ENCODE measurements around the gene ANGPTL7. TPM values are rescaled to one million over a fixed set of nuclear protein-coding genes. Genes with fewer than 3 reads are reported as not detected.

Gene ANGPTL7
- total and polyA plus RNA-seq, 7 donors, result 0.51 to 6.4 (median 2.2) TPM; not detected in 1

DNA sequence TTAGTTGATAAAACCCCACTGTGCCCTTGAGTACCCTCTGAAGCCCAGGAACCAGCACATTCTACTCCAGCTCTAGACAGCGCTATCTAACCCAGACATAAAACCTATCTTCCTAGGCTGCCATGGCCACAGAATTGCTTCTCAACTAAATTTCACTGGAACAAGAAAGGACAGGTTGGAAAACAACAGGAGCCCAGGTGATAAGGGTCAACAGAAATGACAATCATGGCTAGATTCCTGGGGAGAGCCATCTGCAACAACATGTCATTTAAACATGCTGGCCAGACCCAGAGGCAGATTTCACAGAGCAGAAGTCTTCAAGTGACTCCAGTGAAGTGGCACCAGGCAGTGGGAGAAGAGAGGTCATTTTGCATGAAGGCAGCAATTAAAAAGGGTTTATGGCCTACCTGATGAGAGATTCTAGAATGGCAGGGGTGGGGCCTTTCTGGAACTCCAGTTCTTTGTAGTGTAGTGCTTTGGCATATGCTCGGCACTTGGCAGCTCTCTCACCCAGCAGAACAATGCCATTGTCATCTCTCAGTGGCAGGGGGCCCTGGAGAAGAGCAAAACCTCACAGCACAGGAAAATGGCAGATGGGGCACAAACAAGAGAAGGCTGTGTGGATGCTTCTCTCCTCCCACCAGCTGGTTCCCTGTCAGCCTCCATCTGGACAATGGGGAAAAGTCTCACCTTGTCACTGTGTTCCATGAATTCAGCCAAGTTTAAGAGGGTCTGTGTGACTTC is 9.9 kb downstream of the ANGPTL7 start:
- no peak for TF ChIP-seq CTCF (IDR thresholded peaks at IDR 0.05)
- no peak for TF ChIP-seq EP300 (IDR thresholded peaks at IDR 0.05)
- no peak for TF ChIP-seq POLR2A (IDR thresholded peaks at IDR 0.05)
- TF ChIP-seq POLR2AphosphoS5 (IDR thresholded peaks at IDR 0.05), result no peak
- WGBS, 2 donors, result 63 to 78% methylated on average over 2 of the region's 2 CpGs
- peaks cover 30 to 98% (median 39%) of the 10 kb centered on the region in 4 donors for H3K36me3 ChIP-seq

GRCh38 chr1:11204396-11205190 is 15.4 kb downstream of the ANGPTL7 start:
- intact Hi-C loops (cut with DNase I), result no loop called here
- H3K36me3 ChIP-seq, result peaks cover 12 to 99% (median 33%) of the 10 kb centered on the region in 4 donors
- H3K4me1 ChIP-seq, result no peaks in the 10 kb centered on the region
- TF ChIP-seq CTCF (IDR thresholded peaks at IDR 0.05), result no peak
- H3K27ac ChIP-seq, result no peak overlapping the region
- no peak for DNase-seq
- 96% methylated on average over 11 of the region's 11 CpGs for WGBS, 2 donors
- no peak overlapping the region for H3K4me3 ChIP-seq
- no peaks in the 10 kb centered on the region for H3K27me3 ChIP-seq
- no peaks in the 10 kb centered on the region for H3K9me3 ChIP-seq

More for the DNA sequence above, 9.9 kb downstream of the ANGPTL7 start:
- no peak for DNase-seq
- Histone ChIP-seq H3K27me3 (no peaks in the 10 kb centered on the region), H3K27ac (no peak overlapping the region), H3K9me3 (no peaks in the 10 kb centered on the region), H3K4me3 (no peak overlapping the region), H3K4me1 (no peaks in the 10 kb centered on the region)
- intact Hi-C loops (cut with DNase I), result no loop called here

GRCh38 chr1:11207898-11208611 is 18.9 kb downstream of the ANGPTL7 start:
- peak; percentile 82 for DNase-seq
- peaks cover 27 to 100% (median 58%) of the 10 kb centered on the region in 4 donors for H3K36me3 ChIP-seq
- H3K4me1 ChIP-seq, result no peaks in the 10 kb centered on the region
- H3K27me3 ChIP-seq, result no peaks in the 10 kb centered on the region
- H3K9me3 ChIP-seq, result no peaks in the 10 kb centered on the region
- TF ChIP-seq CTCF (IDR thresholded peaks at IDR 0.05), result no peak
- no peak for TF ChIP-seq POLR2AphosphoS5 (IDR thresholded peaks at IDR 0.05)
- TF ChIP-seq EP300 (IDR thresholded peaks at IDR 0.05), result no peak
- TF ChIP-seq POLR2A (IDR thresholded peaks at IDR 0.05), result no peak
- intact Hi-C loops (cut with DNase I), result no loop called here
- WGBS, 2 donors, result 68 to 81% methylated on average over 6 of the region's 6 CpGs
- no peak overlapping the region for H3K4me3 ChIP-seq
- H3K27ac ChIP-seq, result peak overlapping the region in 2 of 4 donors; percentile 2 to 35

GRCh38 chr1:11211461-11211860 is 22.3 kb downstream of the ANGPTL7 start:
- TF ChIP-seq EP300 (IDR thresholded peaks at IDR 0.05), result no peak
- no peak for TF ChIP-seq CTCF (IDR thresholded peaks at IDR 0.05)
- no peak for TF ChIP-seq POLR2AphosphoS5 (IDR thresholded peaks at IDR 0.05)
- TF ChIP-seq POLR2A (IDR thresholded peaks at IDR 0.05), result no peak
- H3K27ac ChIP-seq, result no peak overlapping the region
- no peaks in the 10 kb centered on the region for H3K4me1 ChIP-seq
- no peak overlapping the region for H3K4me3 ChIP-seq
- H3K27me3 ChIP-seq, result no peaks in the 10 kb centered on the region
- no peaks in the 10 kb centered on the region for H3K9me3 ChIP-seq
- 94 to 98% methylated on average over 4 of the region's 4 CpGs for WGBS, 2 donors
- intact Hi-C loops (cut with DNase I), result no loop called here
- no peak for DNase-seq
- peaks cover 30 to 100% (median 62%) of the 10 kb centered on the region in 4 donors for H3K36me3 ChIP-seq

Data from sigmoid colon (tissue), 7 donors.